HepG2 (cell line): Measurements from ENCODE around the gene RABGGTA. TPM values are rescaled to one million over a fixed set of nuclear protein-coding genes. Genes with fewer than 3 reads are reported as not detected.

Experiments
- ARID2 ChIP-seq: sonication (generic); formaldehyde crosslinking; IDR thresholded peaks from 2 replicates; pipeline ENCODE4 v1.8.1; 2022; ENCODE audit warnings: mild to moderate bottlenecking, missing genetic modification reagents, borderline replicate concordance
- FIP1L1 ChIP-seq: fragments of 200-400 bp; formaldehyde crosslinking; IDR thresholded peaks from 2 replicates; pipeline ENCODE4 v1.6.1; 2018; ENCODE audit warnings: low read depth, mild to moderate bottlenecking, low read length, moderate library complexity, borderline replicate concordance; ENCODE audit not compliant: insufficient read depth
- HDAC2 ChIP-seq: sonication (generic); formaldehyde crosslinking; IDR thresholded peaks from 2 replicates; pipeline ENCODE4 v1.4.0; 2020; ENCODE audit warnings: missing genetic modification reagents
- KLF11 ChIP-seq: IDR thresholded peaks from 2 replicates; pipeline ENCODE4 v1.6.1; 2016; ENCODE audit warnings: missing compliant biosample characterization
- YEATS2 ChIP-seq: sonication (generic); formaldehyde crosslinking; IDR thresholded peaks from 2 replicates; pipeline ENCODE4 v1.4.0; 2020; ENCODE audit warnings: missing genetic modification reagents, borderline replicate concordance
- ZNF256 ChIP-seq: sonication (generic); formaldehyde crosslinking; conservative IDR thresholded peaks from 2 replicates; pipeline ENCODE4 v1.4.0; 2020; ENCODE audit warnings: missing genetic modification reagents
- ZNF329 ChIP-seq: sonication (generic); formaldehyde crosslinking; IDR thresholded peaks from 2 replicates; pipeline ENCODE4 v1.9.0; 2021; ENCODE audit warnings: low read depth, mild to moderate bottlenecking, missing genetic modification reagents
- ZNF34 ChIP-seq: sonication (generic); formaldehyde crosslinking; IDR thresholded peaks from 2 replicates; pipeline ENCODE4 v1.4.0; 2020; ENCODE audit warnings: mild to moderate bottlenecking, missing genetic modification reagents, borderline replicate concordance
- ZNF484 ChIP-seq: sonication (generic); formaldehyde crosslinking; IDR thresholded peaks from 2 replicates; pipeline ENCODE4 v1.5.1; 2020; ENCODE audit warnings: mild to moderate bottlenecking, low read depth, missing genetic modification reagents, borderline replicate concordance
- ZNF619 ChIP-seq: sonication (generic); formaldehyde crosslinking; IDR thresholded peaks from 2 replicates; pipeline ENCODE4 v1.4.0; 2020; ENCODE audit warnings: mild to moderate bottlenecking, missing genetic modification reagents
- ZNF775 ChIP-seq: sonication (generic); formaldehyde crosslinking; IDR thresholded peaks from 2 replicates; pipeline ENCODE4 v1.4.0; 2020; ENCODE audit warnings: missing genetic modification reagents, mild to moderate bottlenecking, moderate library complexity, borderline replicate concordance
- ZNF781 ChIP-seq: sonication (generic); formaldehyde crosslinking; IDR thresholded peaks from 2 replicates; pipeline ENCODE4 v1.5.1; 2020; ENCODE audit warnings: borderline replicate concordance, mild to moderate bottlenecking, missing genetic modification reagents; ENCODE audit errors: not compliant biosample characterization
- polyA plus RNA-seq, 8 experiments: library from polyadenylated mRNA; depleted of rRNA in 3 of 8; stranded (reverse) in 7 of 8; unstranded in 1 of 8; fragments of >200 nt; fragmentation: Illumina TruSeq in 4 of 8; extraction: Trizol in 4 of 8; gene quantifications; 2 replicates each; pipeline versions ENCODE4 v1.2.1 to v1.2.3, GENCODE V29; 2011 to 2016; ENCODE audit warnings: low read depth in 4 of 8, missing spikeins in 1 of 8, mixed read lengths in 1 of 8; ENCODE audit not compliant: insufficient read depth in 1 of 8
- total RNA-seq, 5 experiments: library from RNA; depleted of rRNA; stranded (reverse); fragments of >200 nt; fragmentation: Illumina TruSeq; extraction: Trizol; gene quantifications; 2 replicates each; pipeline ENCODE4 v1.2.3, GENCODE V29; 2016; ENCODE audit warnings: low read depth in 1 of 5
- TF ChIP-seq, protein P1 (sequence below): sonication (generic); formaldehyde crosslinking; IDR thresholded peaks from 2 replicates; pipeline ENCODE4 v1.4.0; 2020; ENCODE audit warnings: missing genetic modification reagents
- TF ChIP-seq, protein P2 (sequence below): IDR thresholded peaks from 2 replicates; pipeline ENCODE4 v1.6.1; 2016; ENCODE audit warnings: missing biosample characterization, missing genetic modification reagents, low read depth
- TF ChIP-seq, protein P3 (sequence below): sonication (generic); formaldehyde crosslinking; conservative IDR thresholded peaks from 2 replicates; pipeline ENCODE4 v1.8.0; 2022; ENCODE audit warnings: low read depth, missing genetic modification reagents
- TF ChIP-seq, protein P4 (sequence below): sonication (generic); formaldehyde crosslinking; IDR thresholded peaks from 2 replicates; pipeline ENCODE4 v1.5.0; 2020; ENCODE audit warnings: missing genetic modification reagents
- TF ChIP-seq, protein P5 (sequence below): sonication (generic); formaldehyde crosslinking; IDR thresholded peaks from 2 replicates; pipeline ENCODE4 v1.4.0; 2020; ENCODE audit warnings: low read depth, mild to moderate bottlenecking, missing genetic modification reagents
- TF ChIP-seq, protein P6 (sequence below): IDR thresholded peaks from 2 replicates; pipeline ENCODE4 v1.6.1; 2016; ENCODE audit warnings: low read depth

The RABGGTA gene
- total and polyA plus RNA-seq, 2 of the 13 experiments (the other 11 are each of a cell fraction or from before 2014, with no cell fraction given): 57.9 to 90.8 TPM

DNA sequence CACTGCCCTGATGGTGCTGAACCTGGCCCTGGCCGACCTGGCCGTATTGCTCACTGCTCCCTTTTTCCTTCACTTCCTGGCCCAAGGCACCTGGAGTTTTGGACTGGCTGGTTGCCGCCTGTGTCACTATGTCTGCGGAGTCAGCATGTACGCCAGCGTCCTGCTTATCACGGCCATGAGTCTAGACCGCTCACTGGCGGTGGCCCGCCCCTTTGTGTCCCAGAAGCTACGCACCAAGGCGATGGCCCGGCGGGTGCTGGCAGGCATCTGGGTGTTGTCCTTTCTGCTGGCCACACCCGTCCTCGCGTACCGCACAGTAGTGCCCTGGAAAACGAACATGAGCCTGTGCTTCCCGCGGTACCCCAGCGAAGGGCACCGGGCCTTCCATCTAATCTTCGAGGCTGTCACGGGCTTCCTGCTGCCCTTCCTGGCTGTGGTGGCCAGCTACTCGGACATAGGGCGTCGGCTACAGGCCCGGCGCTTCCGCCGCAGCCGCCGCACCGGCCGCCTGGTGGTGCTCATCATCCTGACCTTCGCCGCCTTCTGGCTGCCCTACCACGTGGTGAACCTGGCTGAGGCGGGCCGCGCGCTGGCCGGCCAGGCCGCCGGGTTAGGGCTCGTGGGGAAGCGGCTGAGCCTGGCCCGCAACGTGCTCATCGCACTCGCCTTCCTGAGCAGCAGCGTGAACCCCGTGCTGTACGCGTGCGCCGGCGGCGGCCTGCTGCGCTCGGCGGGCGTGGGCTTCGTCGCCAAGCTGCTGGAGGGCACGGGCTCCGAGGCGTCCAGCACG is 44.6 kb upstream of the RABGGTA start (continued):
- TF ChIP-seq FIP1L1 (no peak), ZNF619 (CRISPR knock-in tag) (peak; percentile 92), ZNF775 (no peak), ZNF484 (CRISPR knock-in tag) (peak; percentile 97), HDAC2 (CRISPR knock-in tag) (peak; percentile 75), ARID2 (CRISPR knock-in tag) (peak; percentile 99), YEATS2 (peak; percentile 82; the same call in 1 of the 2 replicates), ZNF34 (CRISPR knock-in tag) (no peak), ZNF329 (CRISPR knock-in tag) (peak; percentile 90), KLF11 (CRISPR knock-in tag) (peak; percentile 88; the same call in 1 of the 2 replicates), ZNF256 (CRISPR knock-in tag) (peak; percentile 95), ZNF781 (CRISPR knock-in tag) (peak; percentile 93)
- TF ChIP-seq, protein P1, sequence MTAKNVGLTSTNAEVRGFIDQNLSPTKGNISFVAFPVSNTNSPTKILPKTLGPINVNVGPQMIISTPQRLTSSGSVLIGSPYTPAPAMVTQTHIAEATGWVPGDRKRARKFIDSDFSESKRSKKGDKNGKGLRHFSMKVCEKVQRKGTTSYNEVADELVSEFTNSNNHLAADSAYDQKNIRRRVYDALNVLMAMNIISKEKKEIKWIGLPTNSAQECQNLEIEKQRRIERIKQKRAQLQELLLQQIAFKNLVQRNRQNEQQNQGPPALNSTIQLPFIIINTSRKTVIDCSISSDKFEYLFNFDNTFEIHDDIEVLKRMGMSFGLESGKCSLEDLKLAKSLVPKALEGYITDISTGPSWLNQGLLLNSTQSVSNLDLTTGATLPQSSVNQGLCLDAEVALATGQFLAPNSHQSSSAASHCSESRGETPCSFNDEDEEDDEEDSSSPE (CRISPR knock-in tag): peak; percentile 97
- TF ChIP-seq, protein P2, sequence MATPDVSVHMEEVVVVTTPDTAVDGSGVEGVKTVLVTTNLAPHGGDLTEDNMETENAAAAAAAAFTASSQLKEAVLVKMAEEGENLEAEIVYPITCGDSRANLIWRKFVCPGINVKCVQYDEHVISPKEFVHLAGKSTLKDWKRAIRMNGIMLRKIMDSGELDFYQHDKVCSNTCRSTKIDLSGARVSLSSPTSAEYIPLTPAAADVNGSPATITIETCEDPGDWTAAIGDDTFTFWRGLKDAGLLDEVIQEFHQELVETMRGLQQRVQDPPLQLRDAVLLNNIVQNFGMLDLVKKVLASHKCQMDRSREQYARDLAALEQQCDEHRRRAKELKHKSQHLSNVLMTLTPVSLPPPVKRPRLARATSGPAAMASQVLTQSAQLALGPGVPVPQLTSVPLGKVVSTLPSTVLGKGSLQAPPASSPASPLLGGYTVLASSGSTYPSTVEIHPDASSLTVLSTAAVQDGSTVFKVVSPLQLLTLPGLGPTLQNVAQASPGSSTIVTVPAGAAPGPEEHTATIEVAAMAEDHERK: no peak
- TF ChIP-seq, protein P3, sequence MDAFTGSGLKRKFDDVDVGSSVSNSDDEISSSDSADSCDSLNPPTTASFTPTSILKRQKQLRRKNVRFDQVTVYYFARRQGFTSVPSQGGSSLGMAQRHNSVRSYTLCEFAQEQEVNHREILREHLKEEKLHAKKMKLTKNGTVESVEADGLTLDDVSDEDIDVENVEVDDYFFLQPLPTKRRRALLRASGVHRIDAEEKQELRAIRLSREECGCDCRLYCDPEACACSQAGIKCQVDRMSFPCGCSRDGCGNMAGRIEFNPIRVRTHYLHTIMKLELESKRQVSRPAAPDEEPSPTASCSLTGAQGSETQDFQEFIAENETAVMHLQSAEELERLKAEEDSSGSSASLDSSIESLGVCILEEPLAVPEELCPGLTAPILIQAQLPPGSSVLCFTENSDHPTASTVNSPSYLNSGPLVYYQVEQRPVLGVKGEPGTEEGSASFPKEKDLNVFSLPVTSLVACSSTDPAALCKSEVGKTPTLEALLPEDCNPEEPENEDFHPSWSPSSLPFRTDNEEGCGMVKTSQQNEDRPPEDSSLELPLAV (CRISPR knock-in tag): no peak
- TF ChIP-seq, protein P4, sequence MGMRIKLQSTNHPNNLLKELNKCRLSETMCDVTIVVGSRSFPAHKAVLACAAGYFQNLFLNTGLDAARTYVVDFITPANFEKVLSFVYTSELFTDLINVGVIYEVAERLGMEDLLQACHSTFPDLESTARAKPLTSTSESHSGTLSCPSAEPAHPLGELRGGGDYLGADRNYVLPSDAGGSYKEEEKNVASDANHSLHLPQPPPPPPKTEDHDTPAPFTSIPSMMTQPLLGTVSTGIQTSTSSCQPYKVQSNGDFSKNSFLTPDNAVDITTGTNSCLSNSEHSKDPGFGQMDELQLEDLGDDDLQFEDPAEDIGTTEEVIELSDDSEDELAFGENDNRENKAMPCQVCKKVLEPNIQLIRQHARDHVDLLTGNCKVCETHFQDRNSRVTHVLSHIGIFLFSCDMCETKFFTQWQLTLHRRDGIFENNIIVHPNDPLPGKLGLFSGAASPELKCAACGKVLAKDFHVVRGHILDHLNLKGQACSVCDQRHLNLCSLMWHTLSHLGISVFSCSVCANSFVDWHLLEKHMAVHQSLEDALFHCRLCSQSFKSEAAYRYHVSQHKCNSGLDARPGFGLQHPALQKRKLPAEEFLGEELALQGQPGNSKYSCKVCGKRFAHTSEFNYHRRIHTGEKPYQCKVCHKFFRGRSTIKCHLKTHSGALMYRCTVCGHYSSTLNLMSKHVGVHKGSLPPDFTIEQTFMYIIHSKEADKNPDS (CRISPR knock-in tag): no peak
- TF ChIP-seq, protein P5, sequence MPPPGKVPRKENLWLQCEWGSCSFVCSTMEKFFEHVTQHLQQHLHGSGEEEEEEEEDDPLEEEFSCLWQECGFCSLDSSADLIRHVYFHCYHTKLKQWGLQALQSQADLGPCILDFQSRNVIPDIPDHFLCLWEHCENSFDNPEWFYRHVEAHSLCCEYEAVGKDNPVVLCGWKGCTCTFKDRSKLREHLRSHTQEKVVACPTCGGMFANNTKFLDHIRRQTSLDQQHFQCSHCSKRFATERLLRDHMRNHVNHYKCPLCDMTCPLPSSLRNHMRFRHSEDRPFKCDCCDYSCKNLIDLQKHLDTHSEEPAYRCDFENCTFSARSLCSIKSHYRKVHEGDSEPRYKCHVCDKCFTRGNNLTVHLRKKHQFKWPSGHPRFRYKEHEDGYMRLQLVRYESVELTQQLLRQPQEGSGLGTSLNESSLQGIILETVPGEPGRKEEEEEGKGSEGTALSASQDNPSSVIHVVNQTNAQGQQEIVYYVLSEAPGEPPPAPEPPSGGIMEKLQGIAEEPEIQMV (CRISPR knock-in tag): peak; percentile 96
- TF ChIP-seq, protein P6, sequence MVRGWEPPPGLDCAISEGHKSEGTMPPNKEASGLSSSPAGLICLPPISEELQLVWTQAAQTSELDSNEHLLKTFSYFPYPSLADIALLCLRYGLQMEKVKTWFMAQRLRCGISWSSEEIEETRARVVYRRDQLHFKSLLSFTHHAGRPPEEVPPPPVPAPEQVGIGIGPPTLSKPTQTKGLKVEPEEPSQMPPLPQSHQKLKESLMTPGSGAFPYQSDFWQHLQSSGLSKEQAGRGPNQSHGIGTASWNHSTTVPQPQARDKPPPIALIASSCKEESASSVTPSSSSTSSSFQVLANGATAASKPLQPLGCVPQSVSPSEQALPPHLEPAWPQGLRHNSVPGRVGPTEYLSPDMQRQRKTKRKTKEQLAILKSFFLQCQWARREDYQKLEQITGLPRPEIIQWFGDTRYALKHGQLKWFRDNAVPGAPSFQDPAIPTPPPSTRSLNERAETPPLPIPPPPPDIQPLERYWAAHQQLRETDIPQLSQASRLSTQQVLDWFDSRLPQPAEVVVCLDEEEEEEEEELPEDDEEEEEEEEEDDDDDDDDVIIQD (CRISPR knock-in tag): peak; percentile 85
